Measurements from ENCODE around the gene DAP3. TPM values are rescaled to one million over a fixed set of nuclear protein-coding genes. Genes with fewer than 3 reads are reported as not detected.
"Not testable (repeated sequence)": the region's sequence is repeated elsewhere in the genome, so short reads cannot be mapped to it uniquely, and the experiment has no call there.

The DAP3 gene
- total RNA-seq, 2 experiments from 2014 or later = 119 to 123 TPM

- peak; percentile 93 for DNase-seq
- ChIA-PET CTCF (interaction anchor here (0.6 to 1.1 kb wide), 3 partner anchors 17 to 495 kb away, joined by 4 to 5 read pairs (median 4); no protein-coding TSS in a partner anchor), POLR2A (interaction anchor here (0.6 to 1.4 kb wide), 7 partner anchors 9 to 537 kb away, joined by 3 to 8 read pairs (median 3); partner anchors contain the start of genes SMG5 and SYT11)
- Mint-ChIP-seq H3K4me3 (peak overlapping the region; percentile 85), H3K36me3 (ENCODE audit: low read depth) (peaks cover 15% of the 10 kb centered on the region), H3K4me1 (peaks cover 13% of the 10 kb centered on the region), H3K27ac (peak overlapping the region; percentile 84)
- not testable (repeated sequence) for H3K27me3 Mint-ChIP-seq, H3K9me3 Mint-ChIP-seq
These were observed 56.7 kb downstream of the DAP3 start for GRCh38 chr1:155745284-155746228.

DNA sequence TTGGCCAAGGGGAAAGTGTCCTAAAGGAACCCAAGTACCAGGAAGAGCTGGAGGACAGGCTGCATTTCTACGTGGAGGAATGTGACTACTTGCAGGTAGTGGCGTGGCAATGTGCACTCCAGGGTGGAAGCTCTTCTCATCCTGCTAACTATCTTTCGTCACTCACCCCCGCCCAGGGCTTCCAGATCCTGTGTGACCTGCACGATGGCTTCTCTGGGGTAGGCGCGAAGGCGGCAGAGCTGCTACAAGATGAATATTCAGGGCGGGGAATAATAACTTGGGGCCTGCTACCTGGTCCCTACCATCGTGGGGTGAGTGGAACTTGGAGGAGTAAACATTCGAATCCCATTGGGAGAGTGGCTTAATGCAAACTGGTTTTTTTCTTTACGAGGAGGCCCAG lies 58.7 kb downstream of the DAP3 start:
- DNase-seq, H3K27me3 Mint-ChIP-seq, POLR2A ChIA-PET, H3K9me3 Mint-ChIP-seq, H3K27ac Mint-ChIP-seq, CTCF ChIA-PET, H3K4me3 Mint-ChIP-seq: not testable (repeated sequence)
- H3K36me3 Mint-ChIP-seq (ENCODE audit: low read depth) = peaks cover 33% of the 10 kb centered on the region
- peaks cover 13% of the 10 kb centered on the region for H3K4me1 Mint-ChIP-seq

GRCh38 chr1:155748141-155748540 lies 59.2 kb downstream of the DAP3 start:
- H3K4me3 Mint-ChIP-seq, H3K27ac Mint-ChIP-seq, POLR2A ChIA-PET: not testable (repeated sequence)

DNA sequence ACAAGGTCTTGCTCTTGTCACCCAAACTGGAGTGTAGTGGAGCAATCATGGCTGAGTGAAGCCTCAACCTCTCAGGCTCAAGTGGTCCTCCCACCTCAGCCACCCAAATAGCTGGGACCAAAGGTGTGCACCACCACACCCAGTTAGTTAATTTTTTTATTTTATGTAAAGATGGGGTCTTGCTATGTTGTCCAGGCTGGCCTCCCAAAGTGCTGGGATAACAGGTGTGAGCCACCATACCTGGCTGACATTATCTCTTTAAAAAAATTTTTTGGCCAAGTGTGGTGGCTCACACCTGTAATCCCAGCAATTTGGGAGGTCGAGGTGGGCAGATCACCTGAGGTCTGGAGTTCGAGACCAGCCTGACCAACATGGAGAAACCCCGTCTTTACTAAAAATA lies 70.1 kb downstream of the DAP3 start:
- peaks cover 60% of the 10 kb centered on the region for H3K36me3 Mint-ChIP-seq (ENCODE audit: low read depth)
- DNase-seq, H3K9me3 Mint-ChIP-seq, H3K27me3 Mint-ChIP-seq, POLR2A ChIA-PET, H3K4me1 Mint-ChIP-seq, H3K27ac Mint-ChIP-seq, H3K4me3 Mint-ChIP-seq, CTCF ChIA-PET: not testable (repeated sequence)

More at GRCh38 chr1:155748141-155748540, 59.2 kb downstream of the DAP3 start:
- DNase-seq, H3K9me3 Mint-ChIP-seq, H3K27me3 Mint-ChIP-seq, CTCF ChIA-PET: not testable (repeated sequence)
- peaks cover 13% of the 10 kb centered on the region for H3K4me1 Mint-ChIP-seq
- peaks cover 35% of the 10 kb centered on the region for H3K36me3 Mint-ChIP-seq (ENCODE audit: low read depth)

DNA sequence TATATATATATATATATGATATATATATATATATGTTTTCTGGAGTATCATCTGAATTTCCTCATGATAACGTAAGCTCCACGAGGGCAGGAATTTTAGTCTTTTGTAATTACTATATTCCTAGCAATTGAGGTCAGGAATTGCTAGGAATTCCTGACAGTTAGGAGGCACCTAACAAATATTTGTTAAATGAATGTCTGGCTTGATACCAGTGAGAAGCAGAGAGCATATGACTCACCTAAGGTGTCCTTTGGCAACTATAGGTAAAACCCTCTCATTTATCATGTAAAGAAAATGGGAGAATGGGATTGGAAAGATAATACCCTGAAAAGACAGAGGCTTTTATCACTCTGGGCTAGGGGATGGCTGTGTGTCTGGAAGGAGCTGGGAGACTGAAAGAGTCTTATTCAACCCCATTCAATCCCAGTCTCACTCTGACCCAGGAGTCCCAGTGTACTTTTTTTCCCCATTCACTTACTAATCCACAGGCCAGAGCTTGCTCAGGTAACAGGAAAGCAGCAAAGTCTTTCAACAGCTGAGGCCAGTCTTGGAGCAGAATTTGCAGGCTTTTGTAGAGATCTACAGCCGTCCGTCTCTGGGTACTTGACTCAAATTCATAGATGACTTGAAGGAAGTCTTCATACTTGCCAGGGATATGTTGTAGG lies 71.2 kb downstream of the DAP3 start:
- CTCF ChIA-PET = interaction anchor here (0.5 kb wide), 1 partner anchor 46 kb away, joined by 4 read pairs; no protein-coding TSS in a partner anchor
- H3K27ac Mint-ChIP-seq = no peak overlapping the region
- no peaks in the 10 kb centered on the region for H3K27me3 Mint-ChIP-seq
- no peak overlapping the region for H3K4me3 Mint-ChIP-seq
- H3K4me1 Mint-ChIP-seq = no peaks in the 10 kb centered on the region
- POLR2A ChIA-PET = no interaction called here
- H3K9me3 Mint-ChIP-seq = no peaks in the 10 kb centered on the region
- DNase-seq = no peak
- peaks cover 59% of the 10 kb centered on the region for H3K36me3 Mint-ChIP-seq (ENCODE audit: low read depth)

GRCh38 chr1:155760751-155761475 lies 72.0 kb downstream of the DAP3 start:
- H3K27ac Mint-ChIP-seq = no peak overlapping the region
- H3K4me3 Mint-ChIP-seq = no peak overlapping the region
- ChIA-PET POLR2A (no interaction called here), CTCF (interaction anchor here (0.5 to 0.7 kb wide), 2 partner anchors 13 to 45 kb away, joined by 3 to 4 read pairs; no protein-coding TSS in a partner anchor)
- H3K27me3 Mint-ChIP-seq = no peaks in the 10 kb centered on the region
- no peaks in the 10 kb centered on the region for H3K9me3 Mint-ChIP-seq
- no peak for DNase-seq
- peaks cover 59% of the 10 kb centered on the region for H3K36me3 Mint-ChIP-seq (ENCODE audit: low read depth)
- H3K4me1 Mint-ChIP-seq = no peaks in the 10 kb centered on the region

- H3K36me3 Mint-ChIP-seq (ENCODE audit: low read depth) = peaks cover 56% of the 10 kb centered on the region
These were observed 73.0 kb downstream of the DAP3 start for GRCh38 chr1:155761736-155762405.

GRCh38 chr1:155763090-155763815 lies 74.4 kb downstream of the DAP3 start:
- H3K27me3 Mint-ChIP-seq, H3K27ac Mint-ChIP-seq, CTCF ChIA-PET, H3K4me1 Mint-ChIP-seq, H3K4me3 Mint-ChIP-seq, DNase-seq, H3K9me3 Mint-ChIP-seq: not testable (repeated sequence)
- POLR2A ChIA-PET = interaction anchor here (1.4 kb wide), 1 partner anchor 14 kb away, joined by 4 read pairs; no protein-coding TSS in a partner anchor
- peaks cover 54% of the 10 kb centered on the region for H3K36me3 Mint-ChIP-seq (ENCODE audit: low read depth)

More at GRCh38 chr1:155761736-155762405, 73.0 kb downstream of the DAP3 start:
- H3K9me3 Mint-ChIP-seq = no peaks in the 10 kb centered on the region
- H3K27ac Mint-ChIP-seq = no peak overlapping the region
- ChIA-PET CTCF (interaction anchor here (0.7 kb wide), 1 partner anchor 12 kb away, joined by 3 read pairs; no protein-coding TSS in a partner anchor), POLR2A (no interaction called here)
- H3K4me1 Mint-ChIP-seq = no peaks in the 10 kb centered on the region
- no peak overlapping the region for H3K4me3 Mint-ChIP-seq
- no peaks in the 10 kb centered on the region for H3K27me3 Mint-ChIP-seq
- DNase-seq = no peak

- DNase-seq, H3K4me1 Mint-ChIP-seq, H3K27ac Mint-ChIP-seq, CTCF ChIA-PET, H3K9me3 Mint-ChIP-seq, H3K4me3 Mint-ChIP-seq, H3K27me3 Mint-ChIP-seq: not testable (repeated sequence)
- H3K36me3 Mint-ChIP-seq (ENCODE audit: low read depth) = peaks cover 59% of the 10 kb centered on the region
- POLR2A ChIA-PET = interaction anchor here (1.4 kb wide), 1 partner anchor 13 kb away, joined by 4 read pairs; no protein-coding TSS in a partner anchor
These were observed 75.1 kb downstream of the DAP3 start for GRCh38 chr1:155763989-155764388.

DNA sequence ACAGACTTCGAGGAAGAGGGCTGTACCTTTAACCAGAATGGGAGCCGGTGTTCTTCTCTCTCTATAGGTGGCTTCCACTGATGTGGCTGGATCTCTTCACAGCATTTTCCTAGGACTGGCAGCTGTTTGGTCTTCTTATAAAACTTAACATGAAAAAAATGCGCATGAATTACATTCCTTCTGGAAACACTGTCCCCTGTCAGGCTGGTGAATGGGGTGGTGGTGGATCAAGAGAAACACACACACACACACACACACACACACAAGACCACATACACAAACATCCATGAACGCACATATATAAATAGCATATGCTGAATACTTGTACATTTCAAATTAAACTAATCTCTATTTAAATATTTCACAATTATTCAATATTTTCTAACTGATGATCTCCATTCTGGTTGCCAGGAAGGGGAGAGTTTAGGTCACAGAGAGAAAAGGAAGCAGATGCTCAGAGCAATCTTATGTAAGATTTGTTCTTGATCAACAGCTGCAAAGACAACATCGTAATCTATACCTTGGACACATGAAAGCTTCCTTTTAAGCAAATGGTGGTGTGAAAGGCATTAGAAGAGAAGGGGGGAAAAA lies 78.6 kb downstream of the DAP3 start:
- POLR2A ChIA-PET, H3K27ac Mint-ChIP-seq, DNase-seq, H3K9me3 Mint-ChIP-seq, H3K27me3 Mint-ChIP-seq, H3K4me3 Mint-ChIP-seq, H3K4me1 Mint-ChIP-seq: not testable (repeated sequence)
- CTCF ChIA-PET = interaction anchor here (0.7 kb wide), 1 partner anchor 50 kb away, joined by 3 read pairs; no protein-coding TSS in a partner anchor
- H3K36me3 Mint-ChIP-seq (ENCODE audit: low read depth) = peaks cover 59% of the 10 kb centered on the region

GRCh38 chr1:155769257-155769656 lies 80.4 kb downstream of the DAP3 start:
- ChIA-PET POLR2A (no interaction called here), CTCF (no interaction called here)
- H3K4me3 Mint-ChIP-seq = no peak overlapping the region
- H3K36me3 Mint-ChIP-seq (ENCODE audit: low read depth) = peaks cover 63% of the 10 kb centered on the region
- no peak for DNase-seq
- no peak overlapping the region for H3K27ac Mint-ChIP-seq
- H3K9me3 Mint-ChIP-seq = no peaks in the 10 kb centered on the region
- H3K27me3 Mint-ChIP-seq = no peaks in the 10 kb centered on the region
- H3K4me1 Mint-ChIP-seq = no peaks in the 10 kb centered on the region

Data from activated CD4-positive, alpha-beta memory T cell treated with anti-CD3 and anti-CD28 coated beads, Interleukin-2, amount 10 ng/mL, durations not matched to agents 7 days and 5 days (primary cell).